GM19397 (cell line): Measurements from ENCODE around the gene RIC1.
A peak's percentile ranks its signal among the peaks of the same experiment; 100 is the strongest.
"Not testable (repeated sequence)": the region's sequence is repeated elsewhere in the genome, so short reads cannot be mapped to it uniquely, and the experiment has no call there.

Source experiments
- ATAC-seq: cut with Tn5 transposase; IDR thresholded peaks from one replicate; pipeline ENCODE4 v1.9.1; 2021; ENCODE audit warnings: mild to moderate bottlenecking, moderate library complexity; ENCODE audit not compliant: unreplicated experiment

RIC1 gene

DNA sequence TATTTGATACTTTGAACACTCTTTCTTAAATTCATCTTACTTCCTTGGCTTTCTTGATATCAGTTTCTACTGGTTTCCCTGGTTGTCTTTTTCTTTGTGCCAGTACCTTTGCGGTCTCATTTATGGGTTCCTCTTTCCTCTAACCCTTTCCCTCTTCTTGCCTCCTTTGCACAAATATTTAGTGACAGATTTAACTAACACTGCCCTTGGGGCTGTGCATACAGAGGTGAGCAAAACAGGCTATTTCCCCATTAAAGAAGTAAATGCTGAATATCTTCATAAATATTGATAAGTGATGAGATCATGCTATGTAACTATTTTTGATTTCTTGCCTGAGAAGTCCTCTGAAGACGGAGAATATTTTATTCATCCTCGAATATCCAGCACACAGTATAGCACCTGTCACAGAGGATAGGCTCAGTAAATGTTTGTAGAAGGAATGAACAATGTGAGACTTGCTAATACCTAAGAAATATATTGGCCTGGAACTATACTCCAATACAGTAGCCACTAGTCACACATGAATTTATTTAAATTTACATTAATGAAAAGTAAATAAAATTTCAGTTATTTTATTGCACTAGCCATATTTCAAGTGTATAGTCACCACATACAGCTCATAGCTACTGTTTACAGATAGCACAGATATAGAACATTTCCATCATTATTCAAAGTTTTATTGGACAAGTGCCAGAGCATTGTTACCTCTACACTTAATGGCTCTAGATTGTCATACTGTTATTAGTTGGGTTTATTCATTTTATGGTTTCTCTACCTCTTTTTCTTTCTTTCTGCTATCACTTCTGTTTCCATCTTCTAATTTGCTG is 90.4 kb downstream of the RIC1 start:
- ATAC-seq: no peak

DNA sequence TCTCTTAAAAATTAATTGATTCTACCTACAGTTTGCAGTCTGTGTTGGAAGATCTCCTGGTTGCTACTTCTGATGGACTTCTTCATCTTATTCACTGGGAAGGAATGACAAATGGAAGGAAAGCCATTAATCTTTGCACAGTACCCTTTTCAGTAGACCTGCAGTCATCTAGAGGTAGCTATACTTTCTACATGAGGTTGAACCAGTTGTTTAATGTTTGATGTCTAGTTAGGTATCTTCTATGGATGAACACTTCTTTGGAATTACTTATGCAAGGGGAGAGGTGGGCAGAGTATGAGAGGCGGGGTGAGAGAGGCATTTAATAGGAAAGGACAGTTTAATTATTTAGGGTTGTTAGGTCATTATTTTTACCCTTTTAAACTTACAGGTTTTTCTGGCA is 91.2 kb downstream of the RIC1 start:
- ATAC-seq: no peak

DNA sequence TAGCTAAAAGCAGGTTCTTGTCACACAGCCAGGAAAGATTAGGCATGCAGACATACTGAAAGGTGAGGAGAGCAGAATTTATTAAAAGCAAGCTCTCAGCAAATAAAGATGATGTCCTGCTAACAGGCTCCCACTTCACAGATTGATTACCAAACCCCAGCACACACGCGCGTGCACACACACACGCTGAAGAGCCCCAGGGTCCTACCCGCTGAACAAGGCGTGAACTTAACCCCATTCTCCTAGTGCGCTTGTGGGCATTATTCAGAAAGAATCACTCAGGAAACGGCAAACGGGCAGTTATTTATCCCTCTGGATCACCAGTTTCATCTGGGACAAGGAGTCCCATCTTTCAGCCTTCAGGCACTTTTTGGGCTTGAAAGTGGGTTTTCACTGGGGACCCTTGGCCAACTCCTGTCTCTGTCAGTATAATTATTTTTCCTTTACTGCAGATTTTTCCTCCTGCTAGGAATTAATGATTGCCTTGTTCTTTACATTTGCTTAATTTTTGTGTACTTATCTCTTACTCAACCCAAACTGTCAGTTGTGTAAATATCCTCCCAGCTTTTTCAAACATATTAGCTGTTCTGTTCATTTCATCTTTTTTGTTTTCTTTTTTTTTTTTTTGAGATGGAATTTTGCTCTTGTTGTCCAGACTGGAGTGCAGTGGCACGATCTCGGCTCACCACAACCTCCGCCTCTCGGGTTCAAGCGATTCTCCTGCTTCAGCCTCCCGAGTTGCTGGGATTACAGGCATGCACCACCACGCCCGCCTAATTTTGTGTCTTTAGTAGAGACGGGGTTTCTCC is 92.6 kb downstream of the RIC1 start:
- ATAC-seq: no peak

DNA sequence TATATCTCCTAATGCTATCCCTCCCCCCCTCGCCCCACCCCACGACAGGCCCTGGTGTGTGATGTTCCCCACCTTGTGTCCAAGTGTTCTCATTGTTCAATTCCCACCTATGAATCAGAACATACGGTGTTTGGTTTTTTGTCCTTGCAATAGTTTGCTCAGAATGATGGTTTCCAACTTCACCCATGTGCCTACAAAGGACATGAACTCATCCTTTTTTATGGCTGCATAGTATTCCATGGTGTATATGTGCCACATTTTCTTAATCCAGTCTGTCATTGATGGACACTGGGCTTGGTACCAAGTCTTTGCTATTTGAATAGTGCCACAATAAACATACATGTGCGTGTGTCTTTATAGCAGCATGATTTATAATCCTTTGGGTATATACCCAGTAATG is 93.8 kb downstream of the RIC1 start:
- not testable (repeated sequence) for ATAC-seq

DNA sequence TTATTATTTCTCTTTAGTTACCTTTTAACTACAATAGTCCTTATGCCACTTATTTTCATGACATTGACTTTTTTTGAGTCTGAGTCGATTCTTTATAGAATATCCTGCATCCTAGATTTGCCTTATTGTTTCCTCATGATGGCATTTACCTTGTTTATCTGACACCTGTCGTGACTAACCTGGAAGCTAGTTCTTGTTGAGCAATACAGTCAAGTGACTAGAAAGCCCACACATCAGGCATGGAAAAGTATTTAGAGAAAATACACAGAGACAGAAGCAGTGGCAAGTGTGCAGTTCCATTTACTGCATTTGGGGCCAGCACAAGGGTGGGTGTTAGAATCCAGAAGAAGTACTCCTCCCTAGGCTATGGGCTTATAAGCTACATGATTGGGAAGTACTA is 106.2 kb downstream of the RIC1 start:
- ATAC-seq: no peak

DNA sequence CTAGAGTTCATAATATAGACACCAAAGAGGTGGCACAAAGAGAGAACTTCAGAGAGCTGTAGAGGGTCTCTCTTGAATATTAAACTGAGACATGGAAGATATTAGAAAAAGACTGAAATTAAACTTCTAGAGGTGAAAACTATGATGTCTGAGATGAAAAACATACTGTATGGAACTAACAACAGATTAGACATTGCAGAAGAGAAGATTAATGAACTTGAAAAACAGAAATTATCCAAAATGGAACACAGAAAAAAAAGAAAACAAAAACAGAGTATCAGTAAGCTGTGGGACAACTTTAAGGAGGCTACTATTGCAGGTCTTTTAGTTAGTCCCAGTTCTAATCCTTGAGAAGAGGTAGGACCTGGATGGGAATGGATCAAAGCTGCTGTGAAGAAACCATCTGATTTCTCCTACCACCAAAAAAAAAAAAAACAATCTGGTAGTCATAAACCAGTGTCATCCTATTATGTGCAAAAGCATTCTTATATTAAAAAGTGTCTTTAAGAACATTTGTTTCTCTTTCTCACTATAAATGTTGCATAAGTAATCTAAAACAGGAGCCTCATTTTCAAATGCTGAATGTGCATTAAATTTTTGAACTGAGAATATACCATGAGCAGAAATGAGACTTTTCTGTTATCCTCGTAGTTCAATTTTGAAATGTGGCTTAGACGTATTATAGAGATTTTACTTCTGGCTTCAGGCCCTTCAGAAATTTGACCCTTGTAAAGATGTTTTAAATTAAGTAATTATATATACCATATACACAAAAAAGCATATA is 107.8 kb downstream of the RIC1 start:
- no peak for ATAC-seq

DNA sequence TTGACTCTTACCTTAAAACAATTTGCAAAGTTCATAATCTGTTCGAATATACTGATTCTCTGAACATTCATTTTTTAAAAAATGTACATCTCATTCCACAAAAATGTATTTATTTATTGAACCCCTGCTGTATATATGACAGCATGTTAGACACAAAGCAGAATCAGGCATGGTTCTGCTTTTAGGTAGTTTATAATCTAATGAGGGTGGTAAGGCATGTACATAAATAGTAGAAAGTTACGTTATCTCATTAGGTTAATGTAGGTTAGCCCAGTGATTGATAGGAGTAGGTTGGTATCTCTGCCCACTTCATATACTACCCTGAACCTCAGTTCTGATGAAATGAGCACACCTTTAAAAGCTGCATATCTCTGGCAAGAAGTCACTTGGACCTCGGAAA is 114.2 kb downstream of the RIC1 start:
- no peak for ATAC-seq

DNA sequence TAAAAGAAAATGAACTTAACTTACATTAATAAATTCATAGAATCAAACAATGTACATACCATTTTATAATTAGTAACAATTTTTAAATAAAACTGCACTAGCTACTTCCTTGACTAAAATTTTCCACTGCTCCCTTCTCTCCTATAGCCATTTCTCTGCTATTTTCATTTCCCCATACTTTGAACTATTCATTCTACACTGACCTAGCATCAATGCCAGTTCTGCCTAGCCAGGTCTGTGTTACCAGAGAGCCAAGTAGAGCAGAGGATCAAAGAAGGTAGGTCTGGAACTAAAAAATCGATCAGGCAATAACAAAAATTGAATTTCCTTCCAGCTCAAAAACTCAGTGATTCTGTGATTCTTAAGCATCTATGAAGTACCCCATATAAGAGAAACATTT is 119.5 kb downstream of the RIC1 start:
- no peak for ATAC-seq

DNA sequence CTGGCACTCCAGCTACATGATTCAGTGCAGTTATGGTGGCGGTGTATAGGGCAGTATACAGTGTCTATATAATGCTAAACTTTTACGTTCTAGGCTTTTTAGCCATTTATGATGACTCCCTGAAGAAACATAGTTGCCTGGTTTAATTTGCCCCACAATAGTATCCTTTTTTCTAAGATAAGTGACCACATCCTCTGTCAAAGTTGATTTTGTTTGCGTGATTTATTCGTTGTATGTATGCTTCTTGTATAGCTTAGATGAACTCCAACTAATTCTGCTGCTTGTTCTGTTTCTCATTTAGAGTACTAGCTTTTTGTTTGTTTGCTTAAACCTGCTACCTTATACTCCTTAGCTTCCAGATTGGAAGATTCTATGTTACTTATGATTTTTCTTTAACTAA is 120.4 kb downstream of the RIC1 start:
- no peak for ATAC-seq

DNA sequence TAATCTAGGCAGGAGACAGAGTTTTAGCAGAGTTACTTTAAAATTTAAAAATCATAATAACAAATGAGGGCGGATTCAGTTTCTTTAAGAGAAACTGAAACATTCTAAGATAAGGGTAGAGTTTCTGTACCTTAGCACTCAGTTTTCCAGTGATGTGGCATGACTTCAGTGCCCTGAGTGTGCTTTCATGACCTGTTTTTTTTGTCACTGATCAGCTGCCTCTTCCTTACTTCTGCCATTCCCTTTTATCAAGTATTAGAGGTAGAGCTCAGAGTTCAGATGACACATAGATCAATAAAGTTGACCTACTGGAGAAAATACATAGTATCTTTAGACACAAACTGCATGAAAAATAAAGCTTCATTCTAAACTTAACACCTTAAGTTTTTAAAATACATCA is 121.7 kb downstream of the RIC1 start:
- no peak for ATAC-seq

DNA sequence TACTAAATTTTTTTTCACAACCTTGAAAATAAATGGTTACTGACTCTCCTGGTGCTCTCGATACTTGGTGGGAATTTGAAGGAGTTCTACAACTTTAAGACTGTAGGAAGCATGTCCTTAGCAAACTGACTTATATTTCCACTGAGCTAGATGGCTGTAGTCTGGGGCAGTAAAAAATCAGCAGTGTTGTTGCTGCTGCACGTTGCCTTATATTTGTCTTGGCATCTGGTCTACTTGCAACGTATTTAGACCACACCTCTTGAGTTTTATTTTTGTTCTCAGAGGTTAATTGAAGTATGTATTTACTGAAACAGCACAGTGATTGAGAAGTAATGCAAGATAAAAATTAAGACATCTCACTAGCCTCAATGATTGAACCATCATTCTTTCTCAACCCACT is 127.7 kb downstream of the RIC1 start:
- ATAC-seq: no peak

DNA sequence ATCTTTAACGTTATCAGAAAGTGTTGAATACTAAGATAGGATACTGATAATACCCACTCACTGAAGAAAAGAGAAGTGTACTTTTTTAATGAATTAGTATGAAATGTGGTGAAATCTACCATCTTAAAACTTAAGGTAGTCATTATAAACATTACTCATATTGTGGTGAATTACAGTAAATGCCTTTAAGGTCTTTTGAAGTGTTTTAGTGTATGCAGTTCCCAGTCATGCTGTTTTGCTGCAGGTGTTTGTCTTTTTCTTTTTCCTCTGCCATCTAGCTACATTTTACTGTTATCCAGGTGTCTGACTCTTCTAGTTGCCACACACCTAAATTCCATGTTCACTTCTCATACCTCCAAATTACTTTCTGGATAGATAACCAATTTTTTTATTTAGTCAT is 131.4 kb downstream of the RIC1 start:
- ATAC-seq: no peak

DNA sequence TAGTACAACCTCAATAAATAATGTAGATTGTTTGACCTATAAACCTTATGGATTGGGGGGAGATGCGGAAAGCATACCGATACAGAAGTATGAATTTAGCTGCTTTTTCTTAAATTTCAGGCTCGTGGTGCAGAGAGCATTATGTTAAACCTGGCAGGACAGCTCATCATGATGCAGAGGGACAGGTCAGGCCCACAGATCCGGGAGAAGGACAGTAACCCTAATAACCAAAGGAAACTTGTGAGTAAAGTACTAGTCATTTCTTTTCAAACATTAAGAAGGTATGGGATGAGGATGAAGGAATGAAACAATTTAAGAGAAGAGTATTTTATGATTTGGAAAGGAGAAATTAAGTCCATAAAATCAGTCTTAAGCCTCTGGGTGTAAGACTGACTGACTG is 133.5 kb downstream of the RIC1 start:
- no peak for ATAC-seq

DNA sequence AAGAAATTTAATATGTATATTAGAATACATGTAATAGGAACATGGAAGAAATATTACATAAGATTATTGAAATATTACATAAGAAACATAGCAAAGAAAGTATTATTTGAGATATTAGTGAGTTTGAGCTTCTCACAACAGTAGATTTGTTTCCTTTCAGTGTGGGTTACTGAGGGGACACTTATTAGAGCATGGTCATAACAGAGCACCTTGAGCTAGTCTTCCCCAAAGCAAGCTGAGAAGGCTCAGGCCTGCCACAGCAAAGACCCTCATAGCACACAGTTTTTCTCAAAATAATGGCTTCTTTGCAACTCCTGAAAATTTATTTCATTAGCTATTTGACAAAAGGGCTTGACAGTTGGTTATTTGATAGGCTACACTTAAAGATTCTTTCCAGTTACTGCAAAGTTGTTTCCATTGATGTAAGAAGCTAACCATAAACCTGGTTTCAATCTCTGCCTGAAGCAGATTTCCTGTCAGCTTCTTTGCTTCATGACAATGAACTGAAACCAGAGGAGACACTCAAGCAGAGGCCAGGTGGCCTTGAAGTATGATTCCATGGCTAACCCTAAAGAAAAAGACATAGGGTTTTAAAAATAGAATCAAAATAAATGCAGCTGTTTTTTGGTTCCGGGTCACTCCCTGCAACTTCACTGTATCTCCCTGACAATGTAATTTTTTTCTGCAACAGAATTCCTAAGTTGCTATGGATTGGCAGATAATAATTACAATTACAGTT is 135.4 kb downstream of the RIC1 start:
- ATAC-seq: peak; percentile 75

DNA sequence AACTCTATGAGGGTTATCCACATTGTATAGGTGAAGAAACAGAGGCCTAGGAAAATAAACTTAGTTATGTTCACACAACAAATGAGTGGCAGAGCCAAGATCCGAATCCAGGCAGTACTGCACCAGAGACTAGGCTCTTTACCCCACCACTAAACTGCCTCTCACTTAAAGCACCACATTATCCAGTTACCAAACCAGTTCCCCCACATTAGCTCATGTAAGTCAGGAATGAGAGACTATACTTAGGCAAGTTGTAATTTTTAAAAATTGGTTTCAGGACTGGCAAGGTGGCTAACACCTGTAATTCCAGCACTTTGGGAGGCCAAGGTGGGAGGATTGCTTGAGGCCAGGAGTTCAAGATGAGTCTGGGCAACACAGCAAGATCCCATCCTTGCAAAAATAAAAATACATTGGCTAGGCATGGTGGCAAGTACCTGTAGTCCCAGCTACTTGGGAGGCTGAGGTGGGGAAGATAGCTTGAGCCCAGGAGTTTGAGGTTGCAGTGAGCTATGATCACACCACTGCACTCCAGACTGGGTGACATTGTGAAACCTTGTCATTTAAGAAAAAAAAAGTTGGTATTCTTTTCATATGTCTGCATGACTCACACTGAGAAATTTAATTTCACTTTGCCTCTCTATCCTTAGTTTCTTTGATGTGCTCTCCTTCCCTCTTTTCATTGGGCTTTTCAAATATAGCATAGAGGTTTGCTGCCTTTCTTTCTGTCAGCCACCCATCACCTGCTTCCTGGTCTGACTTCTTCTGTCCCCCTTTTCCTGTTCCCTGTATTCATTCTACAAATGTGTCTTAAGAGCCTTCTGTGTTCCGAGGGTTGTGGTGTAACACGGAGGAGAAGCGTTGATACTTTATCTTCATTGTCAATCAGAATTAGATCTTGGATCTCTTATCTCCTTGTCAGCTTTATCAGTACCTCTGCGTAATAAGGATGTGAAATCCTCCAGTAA is 139.3 kb downstream of the RIC1 start:
- ATAC-seq: peak; percentile 46

DNA sequence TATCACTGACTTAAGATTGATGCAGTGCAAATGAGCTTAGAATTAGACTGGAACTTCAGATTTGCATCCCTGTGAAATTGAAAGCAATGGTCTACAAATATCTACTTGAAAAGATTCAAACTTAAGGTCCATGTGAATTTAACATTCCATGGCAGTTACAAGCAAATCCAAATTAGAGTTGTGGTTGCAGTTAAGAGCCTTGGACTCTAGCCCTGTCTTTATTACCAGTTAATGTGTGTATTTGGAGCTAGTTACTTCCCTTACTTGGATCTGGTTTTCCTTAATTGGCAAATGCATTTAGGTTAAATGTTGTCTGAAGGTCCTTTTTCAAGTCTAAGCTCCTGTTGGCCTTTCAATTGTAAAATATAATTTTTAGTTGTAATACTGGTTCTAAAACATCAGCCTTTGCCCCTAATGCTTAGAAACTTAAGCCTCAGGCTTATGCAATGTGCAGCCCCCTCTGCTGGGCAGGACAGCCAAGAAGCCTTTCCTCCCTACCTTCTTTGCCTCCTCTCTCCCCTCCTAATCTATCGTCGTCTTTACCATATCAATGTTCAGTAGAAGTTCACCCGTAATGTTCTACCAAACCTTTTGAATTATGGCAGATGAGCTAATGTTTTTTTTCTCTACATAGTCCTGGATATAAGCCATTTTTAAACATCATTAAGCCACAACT is 144.6 kb downstream of the RIC1 start:
- no peak for ATAC-seq

DNA sequence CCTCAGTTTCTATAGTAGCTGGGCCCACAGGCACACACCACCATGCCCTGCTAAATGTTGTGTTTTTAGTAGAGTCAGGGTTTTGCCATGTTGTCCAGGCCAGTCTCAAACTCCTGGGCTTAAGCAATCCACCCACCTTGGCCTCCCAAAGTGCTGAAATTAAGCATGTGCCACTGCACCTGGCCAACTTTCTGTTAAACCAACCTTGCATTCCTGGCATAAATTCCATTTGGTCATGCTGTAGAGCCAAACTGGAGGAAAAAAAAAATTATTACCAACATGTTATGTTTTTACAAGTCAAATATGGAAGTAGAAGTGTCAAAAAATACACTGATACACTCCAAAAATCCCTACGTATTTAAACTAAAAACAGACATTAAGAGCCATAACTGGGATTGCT is 149.9 kb downstream of the RIC1 start:
- no peak for ATAC-seq

DNA sequence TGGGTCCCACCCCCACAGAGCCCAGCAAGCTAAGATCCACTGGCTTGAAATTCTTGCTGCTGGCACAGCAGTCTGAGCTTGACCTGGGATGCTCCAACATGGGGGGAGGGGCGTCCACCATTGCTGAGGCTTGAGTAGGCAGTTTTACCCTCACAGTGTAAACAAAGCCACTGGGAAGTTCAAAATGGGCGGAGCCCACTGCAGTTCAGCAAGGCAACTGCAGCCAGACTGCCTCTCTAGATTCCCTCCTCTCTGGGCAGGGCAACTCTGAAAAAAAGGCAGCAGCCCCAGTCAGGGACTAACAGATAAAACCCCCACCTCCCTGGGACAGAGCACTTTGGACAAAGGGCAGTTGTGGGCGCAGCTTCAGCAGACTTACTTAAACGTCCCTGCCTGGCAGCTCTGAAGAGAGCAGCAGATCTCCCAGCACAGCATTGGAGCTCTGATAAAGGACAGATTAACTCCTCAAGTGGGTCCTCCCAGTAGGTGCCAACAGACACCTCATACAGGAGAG is 150.9 kb downstream of the RIC1 start:
- ATAC-seq: not testable (repeated sequence)

DNA sequence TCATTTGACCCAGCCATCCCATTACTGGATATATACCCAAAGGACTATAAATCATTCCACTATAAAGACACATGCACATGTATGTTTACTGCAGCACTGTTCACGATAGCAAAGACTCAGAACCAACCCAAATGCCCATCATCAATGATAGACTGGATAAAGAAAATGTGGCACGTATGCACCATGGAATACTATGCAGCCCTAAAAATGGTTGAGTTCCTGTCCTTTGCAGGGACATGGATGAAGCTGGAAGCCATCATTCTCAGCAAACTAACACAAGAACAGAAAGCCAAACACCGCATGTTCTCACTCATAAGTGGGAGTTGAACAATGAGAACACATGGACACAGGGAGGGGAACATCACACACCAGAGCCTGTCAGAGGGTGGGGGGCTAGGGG is 154.5 kb downstream of the RIC1 start:
- ATAC-seq: not testable (repeated sequence)
